GM18520 (cell line): ENCODE data around the gene SORD.
A peak's percentile ranks its signal among the peaks of the same experiment; 100 is the strongest.

Source experiments
- ATAC-seq: cut with Tn5 transposase; IDR thresholded peaks from one replicate; pipeline ENCODE4 v1.9.1; 2021; ENCODE audit not compliant: unreplicated experiment

Gene SORD

GRCh38 chr15:45114751-45115085, 91.7 kb downstream of the SORD start:
- no peak for ATAC-seq

- no peak for ATAC-seq
Measured at GRCh38 chr15:45115312-45115820, 92.4 kb downstream of the SORD start.

- ATAC-seq = no peak
Measured at GRCh38 chr15:45116006-45116481, 93.0 kb downstream of the SORD start.

GRCh38 chr15:45116482-45117307, 93.7 kb downstream of the SORD start:
- ATAC-seq = no peak

- no peak for ATAC-seq
Measured at GRCh38 chr15:45117308-45118130, 94.5 kb downstream of the SORD start.

GRCh38 chr15:45118131-45118588, 95.2 kb downstream of the SORD start:
- peak; percentile 65 for ATAC-seq

GRCh38 chr15:45118996-45119395, 96.0 kb downstream of the SORD start:
- no peak for ATAC-seq

- no peak for ATAC-seq
Measured at GRCh38 chr15:45120081-45120972, 97.3 kb downstream of the SORD start.

GRCh38 chr15:45121020-45121419, 98.0 kb downstream of the SORD start:
- peak; percentile 57 for ATAC-seq

GRCh38 chr15:45121706-45122417, 98.9 kb downstream of the SORD start:
- ATAC-seq = no peak

GRCh38 chr15:45122719-45123118, 99.7 kb downstream of the SORD start:
- no peak for ATAC-seq

- no peak for ATAC-seq
Measured at GRCh38 chr15:45123397-45123796, 100.4 kb downstream of the SORD start.

- no peak for ATAC-seq
Measured at GRCh38 chr15:45126535-45127158, 103.7 kb downstream of the SORD start.
